AG08396 (cell line): Measurements from ENCODE around the gene CELA3A.
"Not testable (repeated sequence)": the region's sequence is repeated elsewhere in the genome, so short reads cannot be mapped to it uniquely, and the experiment has no call there.

Experiments used
- DNase-seq: peaks from one replicate; pipeline ENCODE4 v3.0.0; 2012; ENCODE audit warnings: low spot score, mixed read lengths

Gene CELA3A

DNA sequence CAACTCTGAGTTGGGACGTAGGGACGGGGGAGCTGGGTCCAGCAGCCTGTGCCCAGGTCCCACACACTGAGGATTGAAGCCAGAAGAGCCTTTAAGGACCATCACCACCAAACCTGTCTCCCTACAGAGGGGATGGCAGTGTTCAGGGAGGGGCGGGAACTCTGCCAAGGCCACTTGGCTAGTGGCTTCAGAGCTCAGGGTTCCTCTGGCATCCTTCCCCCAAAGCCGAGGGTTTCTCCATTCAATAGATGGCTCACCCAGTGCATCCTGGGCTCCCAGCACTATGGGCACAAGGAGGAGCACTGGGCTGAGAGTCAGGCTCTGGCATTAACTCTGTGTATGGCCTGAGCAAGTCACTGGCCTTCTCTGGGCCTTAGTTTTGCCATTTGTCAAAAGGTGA, 20.2 kb upstream of the CELA3A start:
- not testable (repeated sequence) for DNase-seq

DNA sequence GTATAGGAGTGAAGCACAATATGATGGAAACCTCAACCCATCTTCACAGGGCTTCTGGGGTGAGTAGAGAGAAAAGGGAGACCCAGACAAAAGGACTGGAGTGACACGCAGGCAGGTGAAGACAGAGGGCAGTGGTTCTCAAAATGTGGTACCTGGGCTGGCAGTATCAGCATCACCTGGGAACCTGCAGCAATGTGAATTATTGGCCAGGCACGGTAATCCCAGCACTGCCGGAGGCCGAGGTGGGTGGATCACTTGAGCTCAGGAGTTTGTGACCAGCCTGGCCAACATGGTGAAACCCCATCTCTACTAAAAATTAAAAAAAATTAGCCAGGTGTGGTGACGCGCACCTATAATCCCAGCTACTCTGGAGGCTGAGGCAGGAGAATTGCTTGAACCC, 19.3 kb upstream of the CELA3A start:
- not testable (repeated sequence) for DNase-seq

DNA sequence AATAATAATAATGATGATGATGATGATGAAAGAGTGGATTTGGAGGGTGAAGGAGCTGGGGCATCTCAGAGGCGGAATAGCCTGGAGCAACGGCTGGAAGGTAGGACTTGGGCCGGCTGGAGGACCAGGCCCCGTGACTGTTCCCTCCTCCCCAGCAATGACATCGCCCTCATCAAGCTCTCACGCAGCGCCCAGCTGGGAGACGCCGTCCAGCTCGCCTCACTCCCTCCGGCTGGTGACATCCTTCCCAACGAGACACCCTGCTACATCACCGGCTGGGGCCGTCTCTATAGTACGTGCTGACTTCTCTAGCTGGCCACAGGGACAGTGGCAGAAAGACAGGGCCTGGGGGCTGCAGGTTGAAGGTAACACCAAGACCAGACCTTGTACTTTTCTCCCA, 17.9 kb upstream of the CELA3A start:
- DNase-seq: not testable (repeated sequence)

DNA sequence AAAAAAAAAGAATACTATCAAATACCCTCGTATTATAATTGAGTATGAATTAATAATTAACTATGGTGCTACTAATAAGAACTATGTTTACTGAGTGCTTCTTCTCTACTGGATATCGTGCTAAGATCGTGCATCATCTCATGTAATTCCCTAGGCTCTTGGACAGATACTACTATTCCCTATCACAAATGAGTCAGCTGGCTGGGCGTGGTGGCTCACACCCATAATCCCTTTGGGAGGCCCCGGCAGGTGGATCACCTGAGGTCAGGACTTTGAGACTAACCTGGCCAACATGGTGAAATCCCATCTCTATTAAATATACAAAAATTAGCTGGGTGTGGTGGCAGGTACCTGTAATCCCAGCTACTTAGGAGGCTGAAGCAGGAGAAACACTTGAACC, 15.6 kb upstream of the CELA3A start:
- DNase-seq: not testable (repeated sequence)

DNA sequence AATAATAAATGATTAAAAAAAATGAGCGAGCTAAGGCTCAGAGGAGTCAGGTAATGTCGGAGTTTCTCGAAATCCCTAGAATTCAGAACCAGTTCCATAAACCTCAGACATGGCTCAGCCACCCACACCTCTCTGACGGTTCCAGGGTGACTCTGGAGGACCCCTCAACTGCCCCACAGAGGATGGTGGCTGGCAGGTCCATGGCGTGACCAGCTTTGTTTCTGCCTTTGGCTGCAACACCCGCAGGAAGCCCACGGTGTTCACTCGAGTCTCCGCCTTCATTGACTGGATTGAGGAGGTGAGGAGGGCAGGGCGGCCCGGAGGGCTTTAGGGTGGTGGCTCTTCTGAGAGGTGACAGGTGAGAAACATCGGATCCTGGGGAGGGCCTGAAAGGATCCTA, 15.1 kb upstream of the CELA3A start:
- not testable (repeated sequence) for DNase-seq

DNA sequence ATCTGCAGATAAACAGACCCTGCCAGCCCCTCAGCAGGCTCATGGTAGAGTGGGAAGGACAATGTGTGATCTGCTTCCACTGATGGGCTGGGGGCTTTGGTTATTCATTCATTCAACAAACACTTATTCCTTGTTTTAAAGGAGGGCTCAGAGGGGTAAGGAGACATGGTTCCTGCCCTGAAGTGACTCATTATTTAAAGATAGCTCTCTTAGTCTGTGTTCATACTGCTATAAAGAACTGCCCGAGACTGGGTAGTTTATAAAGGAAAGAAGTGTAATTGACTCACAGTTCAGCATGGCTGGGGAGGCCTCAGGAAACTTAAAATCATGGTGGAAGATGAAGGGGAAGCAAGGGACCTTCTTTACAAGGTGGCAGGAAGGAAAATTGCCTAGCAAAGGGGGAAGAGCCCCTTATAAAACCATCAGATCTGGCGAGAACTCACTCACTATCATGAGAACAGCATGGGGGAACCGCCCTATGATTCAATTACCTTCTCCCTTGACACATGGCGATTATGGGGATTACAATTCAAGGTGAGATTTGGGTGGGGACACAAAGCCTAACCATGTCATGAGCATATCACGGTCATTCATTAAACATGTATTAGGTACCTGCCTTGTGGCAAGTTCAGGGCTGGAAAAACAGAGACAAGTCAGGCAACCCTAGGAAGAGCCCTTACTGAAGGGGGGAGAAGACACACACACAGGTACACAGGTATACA, 11.6 kb upstream of the CELA3A start:
- DNase-seq: not testable (repeated sequence)

DNA sequence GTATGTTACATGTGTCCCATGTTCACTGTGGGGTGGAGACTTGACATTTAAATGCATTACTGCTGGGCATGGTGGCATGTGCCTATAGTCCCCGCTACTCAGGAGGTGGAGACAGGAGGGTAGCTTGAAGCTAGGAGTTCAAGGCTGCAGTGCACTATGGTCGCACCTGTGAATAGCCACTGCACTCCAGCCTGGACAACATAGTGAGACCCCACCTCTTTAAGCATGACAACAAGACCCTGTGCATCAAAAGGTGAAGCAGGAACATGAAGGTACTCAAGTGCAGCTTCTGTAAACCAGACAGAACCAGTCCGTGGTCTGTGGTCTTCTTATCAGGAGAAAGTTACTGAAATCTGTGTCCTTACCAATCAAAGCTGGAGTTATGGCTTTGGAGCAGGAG, 9.3 kb upstream of the CELA3A start:
- DNase-seq: not testable (repeated sequence)

DNA sequence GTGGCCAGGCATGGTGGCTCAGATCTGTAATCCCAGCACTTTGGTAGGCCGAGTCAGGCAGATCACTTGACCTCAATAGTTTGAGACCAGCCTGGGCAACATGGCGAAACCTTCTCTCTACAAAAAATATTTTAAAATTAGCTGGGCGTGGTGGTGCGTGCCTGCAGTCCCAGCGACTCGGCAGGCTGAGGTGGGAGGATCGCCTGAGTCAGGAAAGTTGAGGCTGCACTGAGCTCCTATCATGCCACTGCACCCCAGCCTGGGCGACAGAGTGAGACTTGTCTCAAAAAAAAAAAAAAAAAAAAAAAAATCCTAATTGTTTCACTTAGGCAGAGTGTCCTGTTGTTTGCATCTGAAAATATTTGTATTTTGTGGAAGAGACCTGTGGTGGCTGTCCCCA, 6.7 kb upstream of the CELA3A start:
- DNase-seq: not testable (repeated sequence)

DNA sequence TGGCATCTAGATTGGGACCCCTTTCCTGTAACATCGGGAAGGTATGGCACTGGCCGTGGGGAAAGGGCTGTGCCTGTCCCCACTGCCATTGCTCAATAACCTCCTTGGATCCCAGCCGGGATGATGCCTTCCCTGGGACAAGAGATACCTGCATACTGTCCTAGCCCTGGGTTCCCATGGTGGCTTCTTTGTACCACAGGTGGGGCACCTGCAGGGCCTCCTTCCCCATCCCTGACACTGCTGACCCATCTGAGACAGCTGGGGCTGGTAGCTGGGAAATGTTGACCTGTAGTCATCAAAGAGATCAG, 4.8 kb upstream of the CELA3A start:
- not testable (repeated sequence) for DNase-seq

DNA sequence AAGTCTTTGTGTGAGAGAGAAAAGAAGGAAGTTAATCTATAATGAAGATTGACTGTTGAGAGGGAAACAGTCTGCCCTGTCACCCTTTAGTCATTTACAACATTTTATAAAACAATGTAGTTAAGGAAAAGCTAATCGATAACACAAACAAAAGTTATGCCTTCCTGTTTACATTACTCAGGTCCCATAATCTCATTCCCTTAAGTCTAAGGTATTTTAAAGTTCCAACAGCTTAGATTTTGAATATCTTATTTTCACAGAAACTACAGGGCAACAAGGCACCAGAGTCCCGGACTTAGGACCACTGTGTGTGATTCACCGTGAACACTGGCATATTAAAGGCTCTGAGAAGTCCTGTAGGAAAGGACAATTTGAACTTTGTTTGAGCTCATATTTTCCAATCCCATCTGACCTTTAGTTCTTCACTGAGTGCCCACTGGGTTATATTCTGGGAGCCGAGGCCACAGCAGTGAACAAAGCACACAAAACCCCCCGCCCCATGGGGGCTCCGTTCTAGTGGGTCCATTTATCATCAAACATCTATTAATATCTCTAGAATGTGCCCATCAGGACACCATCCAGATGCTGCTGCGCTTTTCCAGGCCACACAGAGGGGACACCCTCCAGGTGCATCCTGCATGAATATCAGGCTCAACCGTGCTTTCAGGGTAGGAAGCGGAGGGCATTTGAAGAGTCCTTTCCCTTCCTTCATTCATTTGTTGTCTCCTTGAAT, 3.4 kb upstream of the CELA3A start:
- DNase-seq: not testable (repeated sequence)

DNA sequence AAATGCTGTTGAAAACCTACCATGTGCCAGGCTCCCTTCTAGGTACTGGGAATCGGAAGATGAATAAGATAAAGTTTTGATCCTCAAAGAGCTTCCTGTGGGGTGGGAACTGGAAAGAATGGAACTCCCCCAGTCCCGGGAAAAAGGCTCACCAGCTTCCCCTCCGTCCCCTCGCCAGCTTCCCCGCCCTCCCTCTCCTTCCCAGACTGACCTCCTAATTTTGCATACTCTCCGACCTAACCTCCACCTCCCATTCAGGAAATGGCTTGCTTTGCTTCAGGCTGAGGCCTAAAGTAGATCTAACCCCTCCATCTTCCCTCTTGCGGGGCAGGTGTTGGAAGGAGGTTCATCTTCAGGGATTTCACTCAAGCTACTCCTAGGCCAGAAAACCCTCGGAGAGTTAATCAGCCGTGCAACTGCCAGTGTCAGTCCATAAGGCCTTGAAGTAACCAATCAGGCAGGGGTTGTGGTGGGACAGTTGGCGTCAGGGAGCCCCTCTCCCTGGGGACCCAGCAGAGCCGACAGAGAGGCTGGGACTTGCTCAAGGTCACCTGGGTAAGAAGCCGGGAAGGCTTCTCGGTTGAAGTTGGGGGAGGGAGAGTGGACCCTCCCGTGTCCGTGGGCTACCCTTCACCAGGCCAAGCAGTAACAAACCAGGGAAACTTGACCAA, 2.7 kb upstream of the CELA3A start:
- DNase-seq: not testable (repeated sequence)

DNA sequence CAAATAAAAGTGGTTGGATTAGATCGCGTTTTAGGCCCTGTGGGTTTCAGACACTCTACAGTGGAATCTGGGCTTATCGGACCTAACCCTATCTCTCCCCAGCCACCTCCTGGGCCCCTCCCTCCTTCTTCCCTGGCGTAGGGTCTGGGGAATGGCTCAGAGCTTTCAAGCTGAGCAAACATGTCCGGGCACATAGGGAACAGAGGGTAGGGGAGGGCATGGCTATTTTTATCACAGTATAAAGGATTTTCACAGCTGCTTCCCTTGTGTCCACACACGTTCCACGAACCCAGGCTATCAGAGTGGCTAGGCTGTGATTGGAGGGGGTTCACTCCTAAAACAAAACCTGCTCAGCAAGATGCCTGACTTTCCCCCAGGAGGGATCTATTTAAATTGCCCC, 1.8 kb upstream of the CELA3A start:
- not testable (repeated sequence) for DNase-seq

DNA sequence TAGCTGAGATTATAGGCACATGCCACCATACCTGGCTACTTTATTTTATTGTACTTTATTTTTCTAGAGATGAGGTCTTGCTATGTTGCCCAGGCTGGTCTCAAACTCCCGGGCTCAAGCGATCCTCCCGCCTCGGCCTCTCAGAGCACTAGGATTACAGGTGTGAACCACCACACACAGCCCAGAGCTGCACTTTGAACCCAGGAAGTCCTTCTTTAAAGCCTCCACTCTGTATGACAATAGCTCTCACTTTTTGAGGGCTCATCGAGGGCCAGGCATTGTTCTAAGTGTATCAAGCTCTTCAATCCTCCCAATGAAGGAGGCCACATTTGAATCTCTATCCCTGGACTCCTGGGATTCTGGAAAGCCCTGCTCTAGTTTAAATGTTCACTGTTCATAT, 1.0 kb downstream of the CELA3A start:
- not testable (repeated sequence) for DNase-seq

DNA sequence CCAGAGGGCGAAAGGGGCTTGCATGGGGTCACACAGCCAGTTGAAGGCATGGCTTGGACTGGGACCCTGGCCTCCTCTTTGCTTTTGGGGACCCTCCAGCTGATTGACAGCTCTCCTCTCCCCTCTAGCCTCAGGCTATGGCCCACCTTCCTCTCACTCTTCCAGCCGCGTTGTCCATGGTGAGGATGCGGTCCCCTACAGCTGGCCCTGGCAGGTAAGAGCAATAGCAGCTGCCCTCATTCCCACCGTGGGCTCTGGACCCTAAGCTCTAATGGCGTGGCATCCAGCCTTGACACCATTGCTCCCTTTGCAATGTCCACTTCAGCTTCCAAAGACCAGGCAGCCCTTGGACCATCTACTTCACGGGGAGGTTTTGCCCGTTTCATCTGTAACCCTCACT, 1.4 kb downstream of the CELA3A start:
- DNase-seq: not testable (repeated sequence)

DNA sequence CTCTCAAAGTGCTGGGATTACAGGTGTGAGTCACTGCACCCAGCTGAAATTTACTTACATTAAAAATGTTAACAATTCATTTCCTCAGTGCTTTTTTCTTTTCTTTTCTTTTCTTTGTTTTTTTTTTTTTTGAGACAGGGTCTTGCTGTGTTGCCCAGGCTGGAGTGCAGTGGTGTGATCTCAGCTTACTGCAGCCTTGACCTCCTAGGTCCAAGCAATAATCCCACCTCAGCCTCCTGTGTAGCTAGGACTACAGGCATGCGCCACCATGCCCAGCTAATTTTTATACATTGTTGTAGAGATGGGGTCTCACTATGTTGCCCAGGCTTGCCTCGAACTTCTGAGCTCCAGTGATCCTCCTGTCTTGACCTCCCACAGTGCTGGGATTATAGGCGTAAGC, 2.5 kb downstream of the CELA3A start:
- not testable (repeated sequence) for DNase-seq

DNA sequence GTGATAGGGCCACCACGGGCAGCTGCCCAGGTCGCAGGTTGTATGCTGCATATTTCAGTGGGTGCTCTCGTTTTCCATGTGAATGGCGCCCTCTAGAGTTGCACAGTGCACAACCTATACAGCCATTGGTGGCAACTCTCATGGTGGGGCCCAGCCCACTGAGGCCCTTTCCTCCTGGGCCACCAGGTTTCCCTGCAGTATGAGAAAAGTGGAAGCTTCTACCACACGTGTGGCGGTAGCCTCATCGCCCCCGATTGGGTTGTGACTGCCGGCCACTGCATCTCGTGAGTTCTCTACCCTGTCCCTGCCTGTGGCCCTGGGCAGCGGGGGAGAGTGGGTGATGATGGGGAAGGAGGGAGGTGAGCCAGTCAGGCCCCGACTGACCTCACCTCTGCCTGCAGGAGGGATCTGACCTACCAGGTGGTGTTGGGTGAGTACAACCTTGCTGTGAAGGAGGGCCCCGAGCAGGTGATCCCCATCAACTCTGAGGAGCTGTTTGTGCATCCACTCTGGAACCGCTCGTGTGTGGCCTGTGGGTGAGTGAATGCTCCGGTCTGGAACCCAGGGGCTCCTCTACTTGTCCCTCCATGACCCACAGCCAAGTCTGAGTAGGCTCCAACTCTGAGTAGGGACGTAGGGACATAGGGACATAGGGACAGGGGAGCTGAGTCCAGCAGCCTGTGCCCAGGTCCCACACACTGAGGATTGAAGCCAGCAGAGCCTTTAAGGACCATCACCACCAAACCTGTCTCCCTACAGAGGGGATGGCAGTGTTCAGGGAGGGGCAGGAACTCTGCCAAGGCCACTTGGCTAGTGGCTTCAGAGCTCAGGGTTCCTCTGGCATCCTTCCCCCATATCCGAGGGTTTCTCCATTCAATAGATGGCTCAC, 4.0 kb downstream of the CELA3A start:
- not testable (repeated sequence) for DNase-seq

DNA sequence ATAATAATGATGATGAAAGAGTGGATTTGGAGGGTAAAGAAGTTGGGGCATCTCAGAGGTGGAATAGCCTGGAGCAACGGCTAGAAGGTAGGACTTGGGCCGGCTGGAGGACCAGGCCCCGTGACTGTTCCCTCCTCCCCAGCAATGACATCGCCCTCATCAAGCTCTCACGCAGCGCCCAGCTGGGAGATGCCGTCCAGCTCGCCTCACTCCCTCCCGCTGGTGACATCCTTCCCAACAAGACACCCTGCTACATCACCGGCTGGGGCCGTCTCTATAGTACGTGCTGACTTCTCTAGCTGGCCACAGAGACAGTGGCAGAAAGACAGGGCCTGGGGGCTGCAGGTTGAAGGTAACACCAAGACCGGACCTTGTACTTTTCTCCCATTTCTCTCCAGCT, 5.3 kb downstream of the CELA3A start:
- DNase-seq: not testable (repeated sequence)

DNA sequence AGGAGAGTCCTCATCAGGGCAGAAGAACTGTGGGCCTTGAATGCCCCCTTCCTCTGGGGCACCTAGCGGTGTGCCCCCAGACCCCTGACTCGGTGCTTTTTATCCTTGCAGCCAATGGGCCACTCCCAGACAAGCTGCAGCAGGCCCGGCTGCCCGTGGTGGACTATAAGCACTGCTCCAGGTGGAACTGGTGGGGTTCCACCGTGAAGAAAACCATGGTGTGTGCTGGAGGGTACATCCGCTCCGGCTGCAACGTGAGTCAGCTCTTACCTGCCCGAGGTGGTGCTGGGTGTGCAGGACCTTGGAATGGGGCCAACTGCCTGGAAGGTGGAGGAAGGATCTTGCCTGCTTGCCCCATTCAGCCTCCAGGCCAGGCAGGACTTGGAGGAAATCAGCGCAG, 5.8 kb downstream of the CELA3A start:
- not testable (repeated sequence) for DNase-seq

DNA sequence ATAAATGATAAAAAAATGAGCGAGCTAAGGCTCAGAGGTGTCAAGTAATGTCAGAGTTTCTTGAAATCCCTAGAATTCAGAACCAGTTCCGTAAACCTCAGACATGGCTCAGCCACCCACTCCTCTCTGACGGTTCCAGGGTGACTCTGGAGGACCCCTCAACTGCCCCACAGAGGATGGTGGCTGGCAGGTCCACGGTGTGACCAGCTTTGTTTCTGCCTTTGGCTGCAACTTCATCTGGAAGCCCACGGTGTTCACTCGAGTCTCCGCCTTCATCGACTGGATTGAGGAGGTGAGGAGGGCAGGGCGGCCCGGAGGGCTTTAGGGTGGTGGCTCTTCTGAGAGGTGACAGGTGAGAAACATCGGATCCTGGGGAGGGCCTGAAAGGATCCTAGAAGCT, 8.1 kb downstream of the CELA3A start:
- not testable (repeated sequence) for DNase-seq

DNA sequence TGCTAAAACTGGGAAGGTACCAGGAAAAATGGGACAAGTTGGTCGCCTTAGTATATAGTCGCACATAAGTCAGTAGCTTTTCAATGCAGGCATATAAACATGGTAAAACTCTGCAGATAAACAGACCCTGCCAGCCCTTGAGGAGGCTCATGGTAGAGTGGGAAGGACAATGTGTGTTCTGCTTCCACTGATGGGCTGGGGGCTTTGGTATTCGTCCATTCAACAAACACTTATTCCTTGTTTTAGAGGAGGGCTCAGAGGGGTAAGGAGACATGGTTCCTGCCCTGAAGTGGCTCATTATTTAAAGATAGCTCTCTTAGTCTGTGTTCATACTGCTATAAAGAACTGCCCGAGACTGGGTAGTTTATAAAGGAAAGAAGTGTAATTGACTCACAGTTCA, 11.3 kb downstream of the CELA3A start:
- not testable (repeated sequence) for DNase-seq

DNA sequence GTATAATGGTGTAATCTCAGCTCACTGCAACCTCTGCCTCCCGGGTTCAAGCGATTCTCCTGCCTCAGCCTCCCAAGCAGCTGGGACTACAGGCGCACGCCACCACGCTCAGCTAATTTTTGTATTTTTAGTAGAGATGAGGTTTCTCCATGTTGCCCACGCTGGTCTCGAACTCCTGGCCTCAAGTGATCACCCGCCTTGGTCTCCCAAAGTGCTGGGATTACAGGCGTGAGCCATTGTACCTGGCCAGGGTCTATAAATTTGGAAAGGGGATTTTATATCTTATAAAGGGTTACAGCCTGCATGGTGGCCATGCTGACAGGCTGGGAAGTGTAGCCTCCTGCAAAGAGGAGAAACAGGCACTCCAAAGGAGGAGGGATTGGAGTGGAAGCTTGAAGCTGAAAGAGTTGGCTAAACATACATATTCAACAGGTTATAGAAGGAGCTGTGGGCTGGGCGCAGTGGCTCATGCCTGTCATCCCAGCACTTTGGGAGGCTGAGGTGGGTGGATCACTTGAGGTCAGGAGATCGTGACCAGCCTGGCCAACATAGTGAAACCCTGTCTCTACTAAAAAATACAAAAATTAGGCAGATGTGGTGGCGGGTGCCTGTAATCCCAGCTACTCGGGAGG, 13.2 kb downstream of the CELA3A start:
- DNase-seq: not testable (repeated sequence)
